Subcutaneous abdominal adipose tissue (tissue), 5 donors: ENCODE measurements around the gene EHF.

Source experiments
- H3K27ac ChIP-seq: one replicate; pipeline ENCODE4 v1.7.0; 2013; ENCODE audit warnings: low read depth, mild to moderate bottlenecking, inconsistent platforms, low read length, moderate library complexity
- H3K27me3 ChIP-seq, 5 donors: one replicate each; pipeline ENCODE4 v1.7.0; 2013; ENCODE audit warnings: low read length in 5 of 5, inconsistent platforms in 1 of 5; ENCODE audit not compliant: control insufficient read depth in 5 of 5, insufficient read depth in 4 of 5
- H3K36me3 ChIP-seq, 5 donors: one replicate each; pipeline ENCODE4 v1.7.0; 2013; ENCODE audit warnings: low read length in 5 of 5; ENCODE audit not compliant: control insufficient read depth in 5 of 5, insufficient read depth in 5 of 5
- H3K4me1 ChIP-seq, 5 donors: one replicate each; pipeline ENCODE4 v1.7.0; 2013; ENCODE audit warnings: low read length in 5 of 5, mild to moderate bottlenecking in 3 of 5, moderate library complexity in 1 of 5; ENCODE audit not compliant: control insufficient read depth in 5 of 5, insufficient read depth in 5 of 5
- H3K4me3 ChIP-seq, 5 donors: one replicate each; pipeline ENCODE4 v1.7.0; 2013; ENCODE audit warnings: low read length in 5 of 5, low read depth in 1 of 5
- H3K9ac ChIP-seq, 5 donors: one replicate each; pipeline ENCODE4 v1.7.0; 2013; ENCODE audit warnings: low read length in 5 of 5, mild to moderate bottlenecking in 4 of 5, moderate library complexity in 3 of 5
- H3K9me3 ChIP-seq, 5 donors: one replicate each; pipeline ENCODE4 v1.7.0; 2013; ENCODE audit warnings: low read length in 5 of 5; ENCODE audit not compliant: control insufficient read depth in 5 of 5
- donor health status: healthy.
- donor health status: healthy.
- donor health status: healthy.
- donor health status: healthy.
- donor health status: healthy.

EHF gene

GRCh38 chr11:34658071-34659015, 37.5 kb downstream of the EHF start:
- Histone ChIP-seq H3K9me3 (no peaks in the 10 kb centered on the region), H3K36me3 (no peaks in the 10 kb centered on the region), H3K27me3 (no peaks in the 10 kb centered on the region), H3K9ac (no peak overlapping the region), H3K4me3 (no peak overlapping the region), H3K27ac (no peak overlapping the region), H3K4me1 (peaks cover 0 to 20% (median 10%) of the 10 kb centered on the region in 5 donors)

GRCh38 chr11:34659096-34659733, 38.3 kb downstream of the EHF start:
- H3K9me3 ChIP-seq = no peaks in the 10 kb centered on the region
- peaks cover 0 to 11% (median 10%) of the 10 kb centered on the region in 5 donors for H3K4me1 ChIP-seq
- H3K4me3 ChIP-seq = no peak overlapping the region
- H3K27ac ChIP-seq = no peak overlapping the region
- no peaks in the 10 kb centered on the region for H3K36me3 ChIP-seq
- no peak overlapping the region for H3K9ac ChIP-seq
- no peaks in the 10 kb centered on the region for H3K27me3 ChIP-seq

GRCh38 chr11:34665077-34665835, 44.4 kb downstream of the EHF start:
- Histone ChIP-seq H3K9me3 (no peaks in the 10 kb centered on the region), H3K36me3 (no peaks in the 10 kb centered on the region), H3K4me1 (no peaks in the 10 kb centered on the region), H3K27ac (no peak overlapping the region), H3K27me3 (no peaks in the 10 kb centered on the region), H3K9ac (no peak overlapping the region), H3K4me3 (no peak overlapping the region)

- no peaks in the 10 kb centered on the region for H3K9me3 ChIP-seq
- no peak overlapping the region for H3K9ac ChIP-seq
- no peak overlapping the region for H3K27ac ChIP-seq
- H3K4me1 ChIP-seq = no peaks in the 10 kb centered on the region
- H3K36me3 ChIP-seq = no peaks in the 10 kb centered on the region
- no peak overlapping the region for H3K4me3 ChIP-seq
- H3K27me3 ChIP-seq = no peaks in the 10 kb centered on the region
Observed at GRCh38 chr11:34667810-34668582, 47.1 kb downstream of the EHF start.

- H3K4me1 ChIP-seq = no peaks in the 10 kb centered on the region
- H3K9ac ChIP-seq = no peak overlapping the region
- H3K36me3 ChIP-seq = no peaks in the 10 kb centered on the region
- H3K27me3 ChIP-seq = no peaks in the 10 kb centered on the region
- no peaks in the 10 kb centered on the region for H3K9me3 ChIP-seq
- H3K27ac ChIP-seq = no peak overlapping the region
- H3K4me3 ChIP-seq = no peak overlapping the region
Observed at GRCh38 chr11:34668583-34669053, 47.7 kb downstream of the EHF start.

- H3K9me3 ChIP-seq = no peaks in the 10 kb centered on the region
- H3K9ac ChIP-seq = no peak overlapping the region
- no peak overlapping the region for H3K27ac ChIP-seq
- H3K4me3 ChIP-seq = no peak overlapping the region
- H3K36me3 ChIP-seq = no peaks in the 10 kb centered on the region
- H3K4me1 ChIP-seq = no peaks in the 10 kb centered on the region
- no peaks in the 10 kb centered on the region for H3K27me3 ChIP-seq
Observed at GRCh38 chr11:34669458-34669857, 48.6 kb downstream of the EHF start.

GRCh38 chr11:34671117-34671516, 50.2 kb downstream of the EHF start:
- no peak overlapping the region for H3K9ac ChIP-seq
- no peaks in the 10 kb centered on the region for H3K27me3 ChIP-seq
- H3K4me3 ChIP-seq = no peak overlapping the region
- H3K9me3 ChIP-seq = no peaks in the 10 kb centered on the region
- no peaks in the 10 kb centered on the region for H3K4me1 ChIP-seq
- H3K27ac ChIP-seq = no peak overlapping the region
- no peaks in the 10 kb centered on the region for H3K36me3 ChIP-seq

- Histone ChIP-seq H3K4me1 (no peaks in the 10 kb centered on the region), H3K9ac (no peak overlapping the region), H3K9me3 (no peaks in the 10 kb centered on the region), H3K27me3 (no peaks in the 10 kb centered on the region), H3K4me3 (no peak overlapping the region), H3K36me3 (no peaks in the 10 kb centered on the region), H3K27ac (no peak overlapping the region)
Observed at GRCh38 chr11:34671946-34672345, 51.1 kb downstream of the EHF start.

- Histone ChIP-seq H3K36me3 (no peaks in the 10 kb centered on the region), H3K27ac (no peak overlapping the region), H3K4me3 (no peak overlapping the region), H3K9ac (no peak overlapping the region), H3K9me3 (no peaks in the 10 kb centered on the region), H3K4me1 (no peaks in the 10 kb centered on the region), H3K27me3 (no peaks in the 10 kb centered on the region)
Observed at GRCh38 chr11:34674038-34674437, 53.1 kb downstream of the EHF start.
